Measurements from ENCODE around the gene JAGN1. TPM values are rescaled to one million over a fixed set of nuclear protein-coding genes. Genes with fewer than 3 reads are reported as not detected.
A peak's percentile ranks its signal among the peaks of the same experiment; 100 is the strongest.

The JAGN1 gene
- total RNA-seq, 2 donors from 2014 or later = 21.9 to 29.1 TPM

- H3K9me3 ChIP-seq (ENCODE audit: control insufficient read depth, low read length) = no peaks in the 10 kb centered on the region
- no peaks in the 10 kb centered on the region for H3K9me3 Mint-ChIP-seq
- no peak overlapping the region for H3K27ac ChIP-seq (ENCODE audit: low read depth, low read length)
- H3K4me3 ChIP-seq (ENCODE audit: low read length) = no peak overlapping the region
- no peak for DNase-seq
- H3K36me3 ChIP-seq (ENCODE audit: control insufficient read depth, insufficient read depth, low read length) = no peaks in the 10 kb centered on the region
- no peaks in the 10 kb centered on the region for H3K36me3 Mint-ChIP-seq (ENCODE audit: low read depth)
- H3K27me3 Mint-ChIP-seq (ENCODE audit: insufficient read depth) = no peaks in the 10 kb centered on the region
- H3K9ac ChIP-seq (ENCODE audit: extremely low read depth, low read length, poor library complexity, severe bottlenecking) = no peak overlapping the region
- H3K4me1 ChIP-seq (ENCODE audit: control insufficient read depth, insufficient read depth, low read length) = no peaks in the 10 kb centered on the region
- TF ChIP-seq, protein P1, sequence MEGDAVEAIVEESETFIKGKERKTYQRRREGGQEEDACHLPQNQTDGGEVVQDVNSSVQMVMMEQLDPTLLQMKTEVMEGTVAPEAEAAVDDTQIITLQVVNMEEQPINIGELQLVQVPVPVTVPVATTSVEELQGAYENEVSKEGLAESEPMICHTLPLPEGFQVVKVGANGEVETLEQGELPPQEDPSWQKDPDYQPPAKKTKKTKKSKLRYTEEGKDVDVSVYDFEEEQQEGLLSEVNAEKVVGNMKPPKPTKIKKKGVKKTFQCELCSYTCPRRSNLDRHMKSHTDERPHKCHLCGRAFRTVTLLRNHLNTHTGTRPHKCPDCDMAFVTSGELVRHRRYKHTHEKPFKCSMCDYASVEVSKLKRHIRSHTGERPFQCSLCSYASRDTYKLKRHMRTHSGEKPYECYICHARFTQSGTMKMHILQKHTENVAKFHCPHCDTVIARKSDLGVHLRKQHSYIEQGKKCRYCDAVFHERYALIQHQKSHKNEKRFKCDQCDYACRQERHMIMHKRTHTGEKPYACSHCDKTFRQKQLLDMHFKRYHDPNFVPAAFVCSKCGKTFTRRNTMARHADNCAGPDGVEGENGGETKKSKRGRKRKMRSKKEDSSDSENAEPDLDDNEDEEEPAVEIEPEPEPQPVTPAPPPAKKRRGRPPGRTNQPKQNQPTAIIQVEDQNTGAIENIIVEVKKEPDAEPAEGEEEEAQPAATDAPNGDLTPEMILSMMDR (conservative IDR thresholded peaks at IDR 0.05) = no peak
- peaks cover 10% of the 10 kb centered on the region for H3K27me3 ChIP-seq (ENCODE audit: control insufficient read depth, insufficient read depth, low read length, poor library complexity, severe bottlenecking)
- 94 to 98% methylated on average over 10 of the region's 10 CpGs for WGBS, 2 experiments (ENCODE audit: insufficient coverage in 1 of 2, insufficient read length in 1 of 2)
- H3K4me1 Mint-ChIP-seq = peaks cover 16% of the 10 kb centered on the region
- no peak overlapping the region for H3K4me3 Mint-ChIP-seq
- no peak overlapping the region for H3K27ac Mint-ChIP-seq
Measured at GRCh38 chr3:9917820-9918219, 27.4 kb downstream of the JAGN1 start.

DNA sequence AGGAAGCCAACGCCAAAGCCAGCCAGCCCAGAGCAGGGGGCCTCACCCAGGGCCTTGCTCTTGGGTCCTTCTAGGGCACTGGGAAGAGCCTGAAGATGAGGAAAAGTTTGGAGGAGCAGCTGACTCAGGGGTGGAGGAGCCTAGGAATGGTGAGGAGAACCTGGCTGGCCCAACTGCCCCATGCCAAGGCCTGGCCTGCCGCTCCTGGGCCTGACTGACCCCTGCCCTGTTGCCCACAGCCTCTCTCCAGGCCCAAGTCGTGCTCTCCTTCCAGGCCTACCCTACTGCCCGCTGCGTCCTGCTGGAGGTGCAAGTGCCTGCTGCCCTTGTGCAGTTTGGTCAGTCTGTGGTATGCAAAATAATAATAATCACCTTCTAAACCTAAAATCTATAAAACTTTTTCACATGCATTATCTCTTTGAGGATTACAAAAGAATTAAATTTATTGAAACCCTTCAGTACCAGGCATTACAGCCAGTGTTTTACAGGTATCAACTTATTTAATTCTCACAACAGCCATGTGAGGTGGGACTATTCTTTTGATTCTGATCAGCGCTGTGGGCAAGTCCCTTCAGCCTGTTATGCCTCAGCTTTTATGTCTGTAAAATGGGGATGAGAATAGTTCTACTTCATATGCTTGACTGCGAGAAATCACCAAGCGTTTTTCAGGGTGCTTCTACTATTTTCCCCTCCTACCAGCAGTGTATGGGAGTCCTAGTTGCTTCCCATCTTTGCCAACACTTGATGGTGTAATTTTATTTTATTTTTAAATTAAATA, 28.0 kb downstream of the JAGN1 start:
- no peak overlapping the region for H3K27ac Mint-ChIP-seq
- DNase-seq = no peak
- Histone ChIP-seq H3K27me3 (ENCODE audit: control insufficient read depth, insufficient read depth, low read length, poor library complexity, severe bottlenecking) (peaks cover 10% of the 10 kb centered on the region), H3K4me1 (ENCODE audit: control insufficient read depth, insufficient read depth, low read length) (no peaks in the 10 kb centered on the region), H3K9ac (ENCODE audit: extremely low read depth, low read length, poor library complexity, severe bottlenecking) (no peak overlapping the region), H3K4me3 (ENCODE audit: low read length) (no peak overlapping the region), H3K36me3 (ENCODE audit: control insufficient read depth, insufficient read depth, low read length) (no peaks in the 10 kb centered on the region), H3K9me3 (ENCODE audit: control insufficient read depth, low read length) (no peaks in the 10 kb centered on the region), H3K27ac (ENCODE audit: low read depth, low read length) (no peak overlapping the region)
- no peaks in the 10 kb centered on the region for H3K36me3 Mint-ChIP-seq (ENCODE audit: low read depth)
- WGBS, 2 experiments (ENCODE audit: insufficient coverage in 1 of 2, insufficient read length in 1 of 2) = 76 to 93% methylated on average over 3 to 8 of the region's 8 CpGs
- no peaks in the 10 kb centered on the region for H3K27me3 Mint-ChIP-seq (ENCODE audit: insufficient read depth)
- TF ChIP-seq, protein P1 (conservative IDR thresholded peaks at IDR 0.05) = no peak
- H3K4me3 Mint-ChIP-seq = no peak overlapping the region
- H3K4me1 Mint-ChIP-seq = peaks cover 16% of the 10 kb centered on the region
- H3K9me3 Mint-ChIP-seq = no peaks in the 10 kb centered on the region

- no peaks in the 10 kb centered on the region for H3K27me3 ChIP-seq (ENCODE audit: control insufficient read depth, insufficient read depth, low read length, poor library complexity, severe bottlenecking)
- TF ChIP-seq, protein P1 (conservative IDR thresholded peaks at IDR 0.05) = peak; percentile 12
- no peak overlapping the region for H3K27ac ChIP-seq (ENCODE audit: low read depth, low read length)
- no peak for DNase-seq
- H3K9ac ChIP-seq (ENCODE audit: extremely low read depth, low read length, poor library complexity, severe bottlenecking) = no peak overlapping the region
- no peaks in the 10 kb centered on the region for H3K36me3 ChIP-seq (ENCODE audit: control insufficient read depth, insufficient read depth, low read length)
- Mint-ChIP-seq H3K9me3 (peaks cover 6% of the 10 kb centered on the region), H3K4me3 (no peak overlapping the region), H3K27me3 (ENCODE audit: insufficient read depth) (peaks cover 2% of the 10 kb centered on the region), H3K36me3 (ENCODE audit: low read depth) (peaks cover 15% of the 10 kb centered on the region), H3K4me1 (no peaks in the 10 kb centered on the region), H3K27ac (no peak overlapping the region)
- H3K9me3 ChIP-seq (ENCODE audit: control insufficient read depth, low read length) = no peaks in the 10 kb centered on the region
- no peak overlapping the region for H3K4me3 ChIP-seq (ENCODE audit: low read length)
- WGBS, 2 experiments (ENCODE audit: insufficient coverage in 1 of 2, insufficient read length in 1 of 2) = 92 to 95% methylated on average over 7 to 23 of the region's 23 CpGs
- H3K4me1 ChIP-seq (ENCODE audit: control insufficient read depth, insufficient read depth, low read length) = no peaks in the 10 kb centered on the region
Measured at GRCh38 chr3:9928158-9928557, 37.7 kb downstream of the JAGN1 start.

Measured in endodermal cell (in vitro differentiated cells).